AG04449 (cell line): ENCODE results near the gene LOXL1.

Source experiments
- CTCF ChIA-PET: fragments of 350-600 bp; formaldehyde crosslinking; extraction: SDS; loops from one replicate; lab custom pipeline; 2021; ENCODE audit warnings: antibody characterized with exemption; lab: Yijun Ruan, JAX
- POLR2A ChIA-PET: fragments of 400-600, 350-600 bp; formaldehyde crosslinking; extraction: SDS; loops from one replicate; lab custom pipeline; 2020; ENCODE audit warnings: antibody characterized with exemption, inconsistent platforms; lab: Yijun Ruan, JAX
- DNase-seq: peaks from one replicate; pipeline ENCODE4 v3.0.0-alpha.2; 2010; ENCODE audit warnings: low read depth, low spot score
- H3K4me3 ChIP-seq: 2 replicates; pipeline ENCODE4 v1.5.1; 2011; ENCODE audit warnings: low read depth, mild to moderate bottlenecking, control low read depth, low read length
- CTCF ChIP-seq: IDR thresholded peaks from one replicate; pipeline ENCODE4 v1.5.1; 2011; ENCODE audit warnings: mild to moderate bottlenecking, moderate library complexity, low read length, control low read depth, inconsistent platforms; ENCODE audit not compliant: insufficient read depth; ENCODE audit errors: missing control alignments

LOXL1 gene

GRCh38 chr15:73950831-73951561 is 24.7 kb downstream of the LOXL1 start:
- ChIA-PET CTCF (interaction anchor here (0.7 to 17.8 kb wide), 20 partner anchors 8 to 371 kb away, joined by 3 to 317 read pairs (median 7); no protein-coding TSS in a partner anchor), POLR2A (interaction anchor here (0.6 to 1.4 kb wide), 7 partner anchors 11 to 368 kb away, joined by 3 to 15 read pairs (median 4); partner anchors contain the start of gene LOXL1)
- no peak overlapping the region for H3K4me3 ChIP-seq
- DNase-seq: peak; percentile 91
- peak; percentile 93 for TF ChIP-seq CTCF

GRCh38 chr15:73951601-73952000 is 25.3 kb downstream of the LOXL1 start:
- no peak overlapping the region for H3K4me3 ChIP-seq
- no peak for TF ChIP-seq CTCF
- ChIA-PET CTCF (interaction anchor here (0.7 to 17.8 kb wide), 20 partner anchors 9 to 370 kb away, joined by 3 to 317 read pairs (median 7); no protein-coding TSS in a partner anchor), POLR2A (interaction anchor here (0.8 to 1.4 kb wide), 6 partner anchors 11 to 25 kb away, joined by 3 to 15 read pairs (median 4); partner anchors contain the start of gene LOXL1)
- DNase-seq: no peak

- ChIA-PET POLR2A (interaction anchor here (1.4 kb wide), 1 partner anchor 26 kb away, joined by 5 read pairs; the partner anchor contains the start of gene LOXL1), CTCF (interaction anchor here (1.0 to 17.8 kb wide), 13 partner anchors 8 to 369 kb away, joined by 3 to 317 read pairs (median 10); no protein-coding TSS in a partner anchor)
- no peak for DNase-seq
- TF ChIP-seq CTCF: no peak
- no peak overlapping the region for H3K4me3 ChIP-seq
Measured at GRCh38 chr15:73952171-73952912, 26.1 kb downstream of the LOXL1 start.

- ChIA-PET POLR2A (no interaction called here), CTCF (interaction anchor here (1.6 to 17.8 kb wide), 4 partner anchors 16 to 101 kb away, joined by 5 to 317 read pairs (median 8); no protein-coding TSS in a partner anchor)
- H3K4me3 ChIP-seq: no peak overlapping the region
- TF ChIP-seq CTCF: no peak
- no peak for DNase-seq
Measured at GRCh38 chr15:73952913-73953750, 26.9 kb downstream of the LOXL1 start.

GRCh38 chr15:73954188-73955145 is 28.2 kb downstream of the LOXL1 start:
- no peak for DNase-seq
- ChIA-PET POLR2A (interaction anchor here (0.6 kb wide), 1 partner anchor 399 kb away, joined by 4 read pairs; no protein-coding TSS in a partner anchor), CTCF (interaction anchor here (1.4 to 17.8 kb wide), 4 partner anchors 15 to 99 kb away, joined by 3 to 317 read pairs (median 5); no protein-coding TSS in a partner anchor)
- no peak overlapping the region for H3K4me3 ChIP-seq
- TF ChIP-seq CTCF: no peak
